SK-MEL-5 (cell line): Measurements from ENCODE around the gene DNAH10. TPM values are rescaled to one million over a fixed set of nuclear protein-coding genes. Genes with fewer than 3 reads are reported as not detected.
"Not testable (repeated sequence)": the region's sequence is repeated elsewhere in the genome, so short reads cannot be mapped to it uniquely, and the experiment has no call there.

ENCODE experiments used
- DNase-seq: peaks from one replicate; pipeline ENCODE4 v3.0.0-alpha.2; 2016; ENCODE audit warnings: low read depth, low spot score
- in situ Hi-C: cut with HindIII; loops from 2 replicates; pipeline ENCODE4 v1.10.0; 2016; ENCODE audit warnings: low sequenced_read_pairs, high pct_unique_total_duplicates, low pct_unique_long_range_greater_than_20kb
- total RNA-seq: library from RNA; depleted of rRNA; stranded (reverse); fragments of >200 nt; shearing (Covaris generic); gene quantifications from 2 replicates; pipeline ENCODE4 v1.2.3, GENCODE V29; 2014

The DNAH10 gene
- total RNA-seq, 1 experiment from 2014 or later = 3.4 TPM

DNA sequence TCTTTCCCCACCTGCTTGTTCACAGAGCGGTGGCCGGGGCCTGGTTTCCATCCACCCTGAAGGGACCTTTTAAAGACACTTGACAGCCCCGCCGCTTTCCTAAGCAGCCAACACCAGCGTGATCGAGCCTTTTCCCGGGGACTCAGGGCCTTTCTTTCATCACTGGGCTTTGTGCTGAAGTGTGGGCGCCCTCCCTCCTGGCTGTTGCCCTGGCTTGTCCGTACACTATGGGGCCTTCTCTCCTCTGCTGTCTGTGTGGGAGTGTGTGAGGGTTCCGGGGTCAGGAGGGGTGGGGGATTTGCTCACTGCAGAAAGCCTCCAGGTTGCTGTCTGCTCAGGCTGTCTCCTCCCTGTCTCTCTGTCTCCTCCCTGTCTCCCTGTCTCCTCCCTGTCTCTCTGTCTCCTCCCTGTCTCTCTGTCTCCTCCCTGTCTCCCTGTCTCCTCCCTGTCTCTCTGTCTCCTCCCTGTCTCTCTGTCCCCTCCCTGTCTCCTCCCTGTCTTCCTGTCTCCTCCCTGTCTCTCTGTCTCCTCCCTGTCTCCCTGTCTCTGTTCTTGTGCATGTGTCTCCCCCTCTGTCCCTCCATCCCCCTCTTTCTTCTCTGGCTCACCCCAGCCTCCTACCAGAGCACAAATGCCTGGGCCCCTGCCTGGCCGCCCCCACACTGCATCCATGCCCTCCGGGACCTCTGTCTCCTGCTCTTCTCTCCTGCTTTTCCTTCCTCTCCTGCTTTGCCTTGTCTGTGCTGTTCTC, 145.8 kb downstream of the DNAH10 start:
- in situ Hi-C loops = no loop called here
- DNase-seq = peak; percentile 76

DNA sequence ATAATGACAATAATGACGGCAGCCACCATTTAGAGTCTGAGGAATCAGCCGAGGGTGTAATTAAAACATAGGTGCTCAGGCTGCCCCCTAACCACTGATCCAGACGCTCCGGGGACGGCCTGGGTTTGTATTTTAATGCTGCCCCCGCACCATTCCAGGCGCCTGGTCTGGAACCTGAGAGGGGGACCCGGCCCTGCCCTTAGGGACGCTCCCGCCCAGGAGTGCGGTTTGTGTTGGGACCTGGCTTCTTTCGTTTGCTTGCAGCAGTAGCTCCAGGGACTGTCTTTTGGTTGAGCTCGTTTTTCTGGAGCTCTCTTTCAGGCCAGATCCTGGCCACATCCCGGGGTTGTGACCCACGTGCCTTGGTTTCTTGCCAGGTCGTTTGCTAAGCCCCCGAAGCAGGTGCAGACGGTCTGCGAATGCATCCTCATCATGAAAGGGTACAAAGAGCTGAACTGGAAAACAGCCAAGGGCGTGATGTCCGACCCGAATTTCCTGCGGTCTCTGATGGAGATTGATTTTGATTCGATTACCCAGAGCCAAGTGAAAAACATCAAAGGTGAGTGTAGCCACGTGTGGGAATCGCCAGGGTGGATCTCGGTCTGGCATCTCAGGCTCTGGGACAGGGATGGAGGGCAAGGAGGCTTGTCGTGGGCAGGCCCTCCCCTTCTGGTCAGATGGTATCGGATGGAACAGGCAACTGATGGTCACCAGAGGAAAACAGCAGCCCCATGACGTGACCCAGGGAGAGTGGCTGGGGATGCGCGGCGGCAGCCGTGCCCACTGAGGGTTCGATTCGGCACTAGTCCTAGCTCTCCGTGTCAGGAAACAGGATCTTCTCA, 147.0 kb downstream of the DNAH10 start:
- no peak for DNase-seq
- in situ Hi-C loops = no loop called here

DNA sequence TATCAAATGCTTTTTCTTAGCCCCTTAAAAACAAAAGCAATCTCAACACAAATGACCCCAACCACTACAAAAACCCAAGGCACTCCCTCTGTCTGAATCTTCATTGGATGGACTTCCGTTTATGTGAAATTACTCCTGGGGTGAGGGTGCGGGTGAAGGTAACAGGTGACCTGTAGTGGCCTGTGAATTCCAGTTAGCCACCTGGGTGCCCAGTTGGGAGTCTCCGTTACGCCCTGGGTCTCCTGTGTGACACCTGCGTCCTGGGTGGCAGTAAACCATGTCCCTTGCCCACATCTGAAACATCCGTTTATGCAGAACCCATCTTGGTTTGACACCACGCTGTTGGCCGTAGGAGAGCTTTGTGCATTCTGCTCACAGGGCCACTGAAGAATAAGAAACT, 148.0 kb downstream of the DNAH10 start:
- no peak for DNase-seq
- in situ Hi-C loops = loop anchor here (10.0 kb wide), 1 partner anchor 55 kb away; no protein-coding TSS in a partner anchor

DNA sequence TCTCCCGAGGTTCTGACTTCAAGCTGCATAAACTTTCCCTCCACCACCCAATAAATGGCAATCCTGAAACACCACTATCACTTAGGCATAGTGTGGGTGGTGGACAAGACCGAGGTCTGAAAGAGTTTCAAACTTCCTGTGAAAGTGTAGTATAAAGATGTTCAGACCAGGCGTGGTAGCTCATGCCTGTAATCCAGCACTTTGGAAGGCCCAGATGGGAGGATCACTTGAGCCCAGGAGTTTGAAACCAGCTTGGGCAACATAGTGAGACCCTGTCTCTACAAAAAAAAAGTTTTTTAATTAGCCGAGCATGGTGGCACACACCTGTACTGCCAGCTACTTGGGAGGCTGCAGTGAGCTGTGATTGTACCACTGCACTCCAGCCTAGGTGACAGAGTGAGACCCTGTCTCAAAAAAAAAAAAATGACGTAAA, 148.7 kb downstream of the DNAH10 start:
- no peak for DNase-seq
- in situ Hi-C loops = loop anchor here (10.0 kb wide), 1 partner anchor 54 kb away; no protein-coding TSS in a partner anchor

DNA sequence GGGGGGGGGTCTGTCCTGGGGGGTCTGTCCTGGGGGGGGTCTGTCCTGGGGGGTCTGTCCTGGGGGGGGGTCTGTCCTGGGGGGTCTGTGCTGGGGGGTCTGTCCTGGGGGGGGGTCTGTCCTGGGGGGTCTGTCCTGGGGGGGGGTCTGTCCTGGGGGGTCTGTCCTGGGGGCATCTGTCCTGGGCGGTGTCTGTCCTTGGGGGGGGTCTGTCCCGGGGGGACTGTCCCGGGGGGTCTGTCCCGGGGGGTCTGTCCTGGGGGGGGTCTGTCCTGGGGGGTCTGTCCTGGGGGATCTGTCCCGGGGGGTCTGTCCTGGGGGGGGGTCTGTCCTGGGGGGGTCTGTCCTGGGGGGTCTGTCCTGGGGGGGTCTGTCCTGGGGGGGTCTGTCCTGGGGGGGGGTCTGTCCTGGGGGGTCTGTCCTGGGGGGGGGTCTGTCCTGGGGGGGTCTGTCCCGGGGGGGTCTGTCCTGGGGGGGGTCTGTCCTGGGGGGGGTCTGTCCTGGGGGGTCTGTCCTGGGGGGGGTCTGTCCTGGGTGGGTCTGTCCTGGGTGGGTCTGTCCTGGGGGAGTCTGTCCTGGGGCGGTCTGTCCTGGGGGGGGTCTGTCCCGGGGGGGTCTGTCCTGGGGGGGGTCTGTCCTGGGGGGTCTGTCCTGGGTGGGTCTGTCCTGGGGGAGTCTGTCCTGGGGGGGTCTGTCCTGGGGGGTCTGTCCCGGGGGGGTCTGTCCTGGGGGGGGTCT, 149.7 kb downstream of the DNAH10 start:
- in situ Hi-C loops = loop anchor here (10.0 kb wide), 1 partner anchor 53 kb away; no protein-coding TSS in a partner anchor

DNA sequence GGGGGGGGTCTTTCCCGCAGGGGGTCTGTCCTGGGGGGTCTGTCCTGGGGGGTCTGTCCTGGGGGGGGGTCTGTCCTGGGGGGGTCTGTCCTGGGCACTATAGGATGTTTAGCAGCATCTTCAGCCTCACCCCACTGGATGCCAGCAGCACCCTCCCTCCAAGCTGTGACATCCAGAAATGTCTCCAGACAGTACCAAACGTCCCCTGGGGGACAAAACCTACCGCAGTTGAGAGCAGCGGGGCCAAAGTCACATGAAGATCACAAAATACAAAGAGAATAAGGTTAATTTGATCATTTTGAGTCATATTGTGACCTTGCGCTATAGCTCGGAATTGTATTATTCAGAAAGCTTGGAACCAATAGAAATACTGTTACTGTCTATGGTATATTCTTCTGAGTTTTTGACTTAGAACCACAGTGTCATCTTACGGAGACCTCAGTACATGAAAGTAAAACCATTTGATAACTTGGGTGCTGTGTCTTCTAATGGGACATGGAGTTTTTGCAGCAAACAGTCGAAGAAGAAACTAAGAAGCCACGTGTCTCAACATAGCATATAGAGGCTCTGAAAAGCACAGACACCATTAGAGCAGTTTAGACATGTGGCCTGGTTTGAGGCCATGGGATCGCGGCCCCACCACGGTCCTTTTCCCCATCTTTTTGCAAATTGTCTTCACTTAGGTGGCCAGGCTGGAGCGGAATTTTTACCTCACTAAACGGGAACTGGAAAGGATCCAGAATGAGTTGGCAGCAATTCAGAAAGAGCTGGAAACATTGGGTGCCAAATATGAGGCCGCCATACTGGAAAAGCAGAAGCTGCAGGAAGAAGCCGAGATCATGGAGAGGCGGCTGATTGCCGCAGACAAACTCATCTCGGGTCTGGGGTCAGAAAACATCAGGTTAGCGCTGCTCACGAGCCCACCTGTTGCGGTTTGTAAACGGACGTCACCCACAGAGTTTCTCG, 150.6 kb downstream of the DNAH10 start:
- in situ Hi-C loops = loop anchor here (10.0 kb wide), 1 partner anchor 52 kb away; no protein-coding TSS in a partner anchor
- peak; percentile 42 for DNase-seq

More for the DNA sequence above, 149.7 kb downstream of the DNAH10 start:
- DNase-seq = not testable (repeated sequence)

DNA sequence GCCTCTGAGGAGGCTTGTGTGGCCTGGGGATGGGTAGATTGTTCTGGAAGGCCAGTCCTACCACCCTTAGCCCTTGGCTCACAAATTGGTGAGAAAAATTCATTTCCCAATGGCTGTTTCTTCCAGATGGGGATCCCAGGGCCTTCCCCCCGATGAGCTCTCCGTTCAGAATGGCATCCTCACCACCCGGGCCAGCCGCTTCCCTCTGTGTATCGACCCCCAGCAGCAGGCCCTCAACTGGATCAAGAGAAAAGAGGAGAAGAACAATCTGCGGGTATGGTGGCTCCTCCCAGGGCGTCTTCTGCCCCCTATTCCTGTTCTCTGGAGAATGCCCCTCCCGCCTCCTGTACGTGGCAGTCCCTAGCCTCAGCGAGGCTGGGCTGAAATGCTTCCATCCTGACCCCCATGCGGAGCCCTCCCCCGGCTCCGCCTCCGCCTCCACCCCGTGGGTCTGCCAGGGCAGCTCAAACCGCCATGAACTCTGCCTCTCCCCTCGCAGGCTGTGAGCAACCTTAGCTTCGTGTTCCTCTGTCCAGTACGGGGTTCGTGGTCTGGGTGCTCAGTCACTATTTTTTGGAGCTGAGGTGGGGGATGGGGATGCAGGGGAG, 152.7 kb downstream of the DNAH10 start:
- in situ Hi-C loops = loop anchor here (10.0 kb wide), 1 partner anchor 50 kb away; no protein-coding TSS in a partner anchor
- no peak for DNase-seq

DNA sequence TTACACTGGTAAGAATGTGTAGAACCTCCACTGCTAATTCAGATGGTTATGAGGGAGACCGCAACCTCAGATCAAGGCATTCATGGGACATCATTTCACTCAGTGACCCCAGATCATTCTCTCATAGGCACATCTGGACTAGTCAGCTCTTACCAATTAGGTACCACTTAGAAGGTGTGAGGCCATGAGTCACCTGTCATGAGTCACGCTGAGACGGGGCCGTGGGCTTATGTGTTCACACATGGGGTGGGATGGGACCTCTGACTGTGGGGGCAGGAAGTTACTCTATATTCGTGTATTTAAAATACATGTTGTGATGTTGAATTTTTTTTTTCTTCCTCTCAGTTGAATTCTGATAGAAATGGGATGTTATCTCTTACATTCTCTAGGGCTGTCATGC, 154.6 kb downstream of the DNAH10 start:
- in situ Hi-C loops = loop anchor here (10.0 kb wide), 1 partner anchor 48 kb away; no protein-coding TSS in a partner anchor
- no peak for DNase-seq

DNA sequence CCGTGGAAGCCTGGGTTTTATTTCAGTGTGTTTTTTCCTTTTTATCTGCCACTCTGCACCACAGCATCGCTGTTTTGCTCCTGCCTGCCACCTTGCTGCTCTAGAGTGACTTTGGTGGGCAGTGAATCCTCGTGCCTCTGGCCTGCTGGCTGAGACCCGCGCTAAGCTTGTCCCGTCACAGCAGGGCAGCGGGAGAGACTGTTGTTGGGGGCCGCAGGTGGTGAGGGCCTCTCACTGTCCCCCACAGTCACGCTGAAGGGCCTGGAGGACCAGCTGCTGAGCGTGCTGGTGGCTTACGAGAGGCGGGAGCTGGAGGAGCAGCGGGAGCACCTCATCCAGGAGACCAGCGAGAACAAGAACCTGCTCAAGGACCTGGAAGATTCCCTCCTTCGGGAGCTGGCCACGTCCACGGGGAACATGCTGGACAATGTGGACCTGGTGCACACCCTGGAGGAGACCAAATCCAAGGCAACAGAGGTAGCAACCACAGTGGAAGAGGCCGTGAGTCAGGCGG, 155.3 kb downstream of the DNAH10 start:
- DNase-seq = no peak
- in situ Hi-C loops = loop anchor here (10.0 kb wide), 1 partner anchor 47 kb away; no protein-coding TSS in a partner anchor

DNA sequence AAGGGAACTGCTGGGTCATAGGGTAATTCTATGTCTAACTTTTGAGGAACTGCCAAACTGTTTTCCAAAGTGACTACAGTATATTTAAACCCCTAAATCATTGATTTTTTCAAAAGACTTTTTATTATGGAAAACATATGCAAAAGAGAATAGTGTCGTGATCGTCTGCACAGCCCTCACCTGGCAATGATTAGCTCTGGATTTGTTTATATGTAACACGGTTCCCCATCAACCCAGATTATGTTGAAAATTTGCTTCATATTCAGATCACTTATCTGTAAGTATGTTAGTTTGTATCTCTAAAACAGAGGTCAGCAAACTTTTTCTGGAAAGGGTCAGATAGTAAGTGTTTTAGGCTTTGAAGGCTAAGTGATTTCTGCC, 157.9 kb downstream of the DNAH10 start:
- in situ Hi-C loops = loop anchor here (10.0 kb wide), 1 partner anchor 45 kb away; no protein-coding TSS in a partner anchor
- DNase-seq = no peak

DNA sequence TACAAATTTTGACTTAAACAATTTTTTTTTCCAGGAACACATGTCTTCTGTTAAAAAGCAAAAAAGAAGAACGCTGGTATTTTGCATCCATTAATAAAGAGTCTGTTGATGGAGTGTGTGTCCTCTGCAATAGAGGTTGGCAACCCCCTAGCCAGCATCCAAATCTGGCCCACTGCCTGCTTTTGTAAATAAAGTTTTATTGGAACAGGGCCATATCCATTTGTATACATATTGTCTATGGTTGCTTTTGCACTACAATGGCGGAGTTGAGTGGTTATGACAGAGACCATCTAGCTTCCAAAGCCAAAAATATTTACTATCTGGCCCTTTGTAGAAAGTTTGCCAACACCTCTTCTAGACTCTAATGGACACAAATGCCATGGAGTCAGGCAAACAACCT, 160.9 kb downstream of the DNAH10 start:
- in situ Hi-C loops = no loop called here
- DNase-seq = no peak

DNA sequence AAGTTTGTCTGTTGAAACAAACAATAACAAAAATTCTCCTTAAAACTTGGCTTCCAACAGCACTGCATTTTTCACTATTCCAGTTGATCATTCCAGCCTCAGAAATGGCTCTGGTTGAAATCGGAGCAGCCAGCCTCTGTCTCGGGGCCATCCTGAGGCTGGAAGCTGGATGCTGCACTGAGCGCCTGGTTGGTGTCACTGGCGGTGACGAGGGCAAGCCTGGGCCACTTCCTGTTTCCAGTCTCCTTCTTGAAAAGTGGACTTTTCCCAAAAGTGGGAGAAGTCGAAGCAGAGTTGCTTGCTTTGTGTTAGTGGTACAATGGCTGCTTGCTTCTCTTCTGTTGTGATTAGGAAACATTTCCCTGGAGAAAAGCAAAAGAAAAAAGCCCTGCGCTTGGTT, 161.8 kb downstream of the DNAH10 start:
- in situ Hi-C loops = no loop called here
- DNase-seq = no peak

DNA sequence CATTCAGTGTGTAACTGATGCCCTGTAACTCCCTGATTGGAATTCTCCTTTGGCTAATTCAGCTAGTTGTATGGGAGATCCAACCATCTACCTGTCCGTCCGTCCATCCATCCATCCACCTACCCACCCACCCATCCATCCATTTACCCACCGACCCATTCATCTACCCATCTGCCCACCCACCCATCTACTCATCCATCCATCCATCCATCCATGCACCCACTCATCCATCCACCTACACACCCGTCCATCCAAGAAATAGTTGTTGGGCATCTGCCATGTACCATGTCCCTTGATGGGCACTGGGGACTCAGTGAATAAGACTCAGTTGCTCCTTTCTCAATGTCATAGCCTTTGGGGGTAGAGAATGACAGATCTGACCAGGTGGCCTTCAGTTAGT, 162.4 kb downstream of the DNAH10 start:
- in situ Hi-C loops = no loop called here

DNA sequence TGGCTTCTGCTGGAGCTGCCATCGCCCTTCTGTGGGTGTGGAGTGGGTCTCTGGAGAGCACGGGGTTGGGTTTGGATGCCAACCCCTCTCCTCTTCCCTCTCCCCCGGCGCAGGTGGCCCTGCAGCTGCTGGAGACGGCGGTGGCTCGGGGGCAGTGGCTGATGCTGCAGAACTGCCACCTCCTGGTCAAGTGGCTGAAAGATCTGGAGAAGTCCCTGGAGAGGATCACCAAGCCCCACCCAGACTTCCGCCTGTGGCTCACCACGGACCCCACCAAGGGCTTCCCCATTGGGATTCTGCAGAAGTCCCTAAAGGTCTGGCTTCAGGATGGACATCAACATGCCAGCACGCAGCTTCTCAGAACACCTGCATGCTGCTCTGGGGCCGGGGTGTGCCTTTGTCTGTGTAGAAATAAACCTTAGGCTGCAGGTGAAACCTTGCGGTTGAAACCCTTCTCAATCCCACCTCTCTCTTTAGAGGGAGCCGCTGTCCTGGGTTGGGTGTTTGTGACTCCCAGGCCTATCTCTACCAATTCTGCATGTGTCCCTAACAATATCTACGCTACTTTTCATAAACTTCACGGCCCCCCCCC, 166.3 kb downstream of the DNAH10 start:
- no peak for DNase-seq
- in situ Hi-C loops = no loop called here

More for the DNA sequence above, 162.4 kb downstream of the DNAH10 start:
- DNase-seq = no peak

DNA sequence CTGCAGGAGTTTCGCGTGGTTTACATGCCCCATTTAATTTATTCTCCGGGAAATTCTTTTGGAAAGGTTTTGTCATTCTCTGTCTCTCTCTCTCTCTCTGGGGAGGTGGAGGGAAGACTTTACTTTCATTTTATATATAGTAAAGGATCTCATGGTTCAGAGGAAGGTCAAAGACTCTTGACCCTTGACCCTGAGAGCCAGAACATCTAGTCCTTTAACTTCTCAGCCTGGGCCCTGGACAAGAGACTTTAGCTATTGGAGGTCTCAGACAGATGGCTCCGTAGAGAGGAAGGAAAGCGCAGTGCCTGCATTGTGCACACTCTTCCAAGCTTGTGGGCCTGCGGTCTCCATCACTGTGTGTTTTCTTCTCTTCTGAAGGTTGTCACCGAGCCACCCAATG, 166.8 kb downstream of the DNAH10 start:
- DNase-seq = no peak
- in situ Hi-C loops = no loop called here
